Measurements from ENCODE around the gene HSF2BP.

DNA sequence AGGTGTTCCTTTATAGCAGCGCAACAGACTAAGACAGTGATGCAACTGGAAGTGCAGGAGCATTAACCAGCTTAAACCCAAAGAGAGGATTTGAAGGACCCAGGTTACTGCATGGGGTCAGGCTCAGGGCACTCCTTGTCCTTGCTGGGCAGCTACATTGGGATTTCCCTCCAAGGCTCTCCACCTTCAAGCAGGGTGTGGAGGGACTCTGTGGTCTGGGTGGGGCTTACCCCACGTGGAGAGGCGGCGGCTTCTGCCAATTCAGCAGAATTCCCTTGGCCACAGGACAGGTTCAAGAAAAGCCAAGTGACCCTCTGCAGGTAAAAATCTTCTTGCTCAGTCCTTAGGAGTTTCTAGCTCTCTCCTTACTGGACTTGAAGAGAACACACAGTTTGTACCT lies 6.6 kb upstream of the HSF2BP start:
- TF ChIP-seq CEBPB (IDR thresholded peaks at IDR 0.05), result no peak
- TF ChIP-seq TAF1 (IDR thresholded peaks at IDR 0.05; ENCODE audit: low read depth), result no peak
- TF ChIP-seq, protein P1, sequence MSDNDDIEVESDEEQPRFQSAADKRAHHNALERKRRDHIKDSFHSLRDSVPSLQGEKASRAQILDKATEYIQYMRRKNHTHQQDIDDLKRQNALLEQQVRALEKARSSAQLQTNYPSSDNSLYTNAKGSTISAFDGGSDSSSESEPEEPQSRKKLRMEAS (IDR thresholded peaks at IDR 0.05), result no peak
- no peak for TF ChIP-seq RAD21 (IDR thresholded peaks at IDR 0.05; ENCODE audit: low read depth)

Measured in Ishikawa (cell line).